Left ventricle myocardium inferior (tissue), 1 donor: ENCODE results near the gene TPH1. TPM values are rescaled to one million over a fixed set of nuclear protein-coding genes. Genes with fewer than 3 reads are reported as not detected.

Source experiments
- DNase-seq: peaks from one replicate; pipeline ENCODE4 v3.0.0-alpha.2; 2020
- H3K27ac ChIP-seq: fragments of 200-600 bp; replicated peaks from 2 replicates; pipeline ENCODE4 v1.8.0; 2021
- H3K27me3 ChIP-seq: fragments of 200-600 bp; 2 replicates; pipeline ENCODE4 v1.8.0; 2021; ENCODE audit warnings: low read depth
- H3K36me3 ChIP-seq: fragments of 200-600 bp; 2 replicates; pipeline ENCODE4 v1.8.0; 2021
- H3K4me1 ChIP-seq: fragments of 200-600 bp; 2 replicates; pipeline ENCODE4 v1.8.0; 2021
- H3K4me3 ChIP-seq: fragments of 200-600 bp; 2 replicates; pipeline ENCODE4 v1.8.0; 2021; ENCODE audit warnings: mild to moderate bottlenecking, moderate library complexity
- H3K9me3 ChIP-seq: fragments of 200-600 bp; replicated peaks from 2 replicates; pipeline ENCODE4 v1.8.0; 2021
- CTCF ChIP-seq: fragments of 200-600 bp; IDR thresholded peaks from 2 replicates; pipeline ENCODE4 v1.8.0; 2021; ENCODE audit warnings: antibody characterized with exemption, mild to moderate bottlenecking, borderline replicate concordance
- intact Hi-C: fragments of 100-400 bp; cut with micrococcal nuclease; formaldehyde crosslinking; loops from one replicate; pipeline ENCODE4 v1.11.0; 2022
- total RNA-seq: library from RNA; stranded (reverse); fragmentation: NEBNext Ultra II Directional; extraction: Animal tissue kit (Norgen Biotek cat#: 25700); gene quantifications from one replicate; pipeline ENCODE4 v1.2.1, GENCODE V29; 2021
- donor health status: DM: no; HTN: yes; CAD: no; lungs with severe emphysema.

The TPH1 gene
- total RNA-seq, 1 donor from 2014 or later = not detected

DNA sequence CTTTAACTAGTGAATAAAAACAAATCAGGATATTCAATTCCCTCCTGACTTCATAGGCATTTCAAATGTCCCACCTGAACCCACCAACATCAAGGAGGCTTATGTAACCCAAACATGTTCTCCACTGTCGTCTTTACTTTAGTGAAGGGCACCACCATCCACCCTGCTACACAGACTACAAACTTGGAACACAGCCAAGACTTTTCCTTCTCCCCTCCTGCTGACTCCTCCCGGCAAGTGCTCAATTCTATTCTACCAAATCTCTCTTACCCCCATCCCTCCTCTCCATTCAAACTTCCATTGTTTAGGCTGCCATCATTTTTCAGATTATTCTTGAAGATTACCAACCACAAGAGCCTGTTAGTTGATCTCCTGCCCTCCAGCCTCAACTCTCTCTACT, 35.5 kb upstream of the TPH1 start:
- no peak for DNase-seq
- no peak overlapping the region for H3K27ac ChIP-seq
- H3K9me3 ChIP-seq = no peaks in the 10 kb centered on the region
- H3K27me3 ChIP-seq = no peaks in the 10 kb centered on the region
- no peak for TF ChIP-seq CTCF
- intact Hi-C loops = no loop called here
- no peaks in the 10 kb centered on the region for H3K4me1 ChIP-seq
- H3K4me3 ChIP-seq = no peak overlapping the region
- peaks cover 62% of the 10 kb centered on the region for H3K36me3 ChIP-seq

DNA sequence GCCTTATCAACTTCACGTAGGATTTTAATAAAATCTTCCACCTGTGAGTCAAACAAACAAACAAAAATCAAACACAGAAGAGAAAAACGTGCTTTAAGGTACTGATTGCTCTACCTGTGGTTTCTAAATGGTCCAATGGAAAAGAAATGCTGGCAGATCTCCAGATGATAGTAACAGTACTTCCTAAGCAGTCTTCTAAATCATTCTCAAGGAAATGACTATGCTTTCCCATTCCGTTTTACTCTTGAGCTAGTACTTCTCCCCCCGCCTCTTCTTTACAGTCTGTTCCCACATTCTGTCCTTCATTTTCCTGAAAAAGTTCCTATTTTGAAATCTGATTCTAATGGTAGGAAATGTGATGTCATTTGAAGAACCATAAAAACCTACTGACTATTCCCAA, 34.4 kb upstream of the TPH1 start:
- no peak for DNase-seq
- H3K4me3 ChIP-seq = no peak overlapping the region
- intact Hi-C loops = no loop called here
- TF ChIP-seq CTCF = no peak
- H3K27ac ChIP-seq = no peak overlapping the region
- H3K4me1 ChIP-seq = no peaks in the 10 kb centered on the region
- H3K36me3 ChIP-seq = peaks cover 51% of the 10 kb centered on the region
- H3K9me3 ChIP-seq = no peaks in the 10 kb centered on the region
- H3K27me3 ChIP-seq = no peaks in the 10 kb centered on the region

DNA sequence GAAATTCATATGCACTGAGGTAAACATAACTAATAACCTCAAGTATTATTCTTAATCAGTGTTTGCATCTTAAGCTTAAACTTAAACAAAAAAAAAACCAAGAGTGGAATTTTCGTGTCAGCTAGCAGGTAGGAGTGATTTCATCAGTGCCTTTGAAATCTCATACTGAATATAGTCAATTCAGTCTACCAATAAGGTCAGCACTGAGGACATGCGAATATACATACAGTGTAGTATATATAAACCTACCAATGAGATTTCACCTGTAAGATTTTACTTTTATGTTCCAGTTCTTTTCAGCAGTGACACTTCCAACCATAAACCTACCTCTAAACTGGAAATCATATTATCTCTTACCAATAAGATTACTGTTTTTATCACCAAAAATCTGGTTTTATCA, 32.8 kb upstream of the TPH1 start:
- Histone ChIP-seq H3K4me1 (no peaks in the 10 kb centered on the region), H3K9me3 (no peaks in the 10 kb centered on the region), H3K27me3 (no peaks in the 10 kb centered on the region), H3K36me3 (peaks cover 38% of the 10 kb centered on the region), H3K4me3 (no peak overlapping the region), H3K27ac (no peak overlapping the region)
- DNase-seq = no peak
- intact Hi-C loops = no loop called here
- TF ChIP-seq CTCF = no peak

DNA sequence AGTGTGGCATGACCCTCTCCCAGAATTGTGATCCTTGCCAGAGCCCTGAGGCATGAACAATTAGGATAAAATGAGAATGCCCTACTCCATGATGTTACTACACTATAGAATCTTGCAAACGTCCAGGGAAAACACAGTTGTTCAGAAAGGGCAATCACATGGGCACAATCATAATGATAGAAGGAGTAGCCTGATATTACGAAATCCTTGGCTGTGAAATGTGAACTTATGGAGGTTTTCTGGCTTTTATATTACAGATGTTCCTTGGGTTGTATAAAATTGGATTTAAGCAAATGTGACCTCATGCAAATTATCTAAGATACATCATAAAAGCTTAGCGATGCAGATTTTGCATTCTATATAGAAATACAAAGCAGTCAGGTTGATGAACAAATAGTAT, 29.4 kb upstream of the TPH1 start:
- H3K4me1 ChIP-seq = no peaks in the 10 kb centered on the region
- no peaks in the 10 kb centered on the region for H3K27me3 ChIP-seq
- no peak overlapping the region for H3K27ac ChIP-seq
- peaks cover 13% of the 10 kb centered on the region for H3K36me3 ChIP-seq
- DNase-seq = no peak
- H3K9me3 ChIP-seq = no peaks in the 10 kb centered on the region
- intact Hi-C loops = no loop called here
- no peak overlapping the region for H3K4me3 ChIP-seq
- TF ChIP-seq CTCF = no peak

- H3K9me3 ChIP-seq = no peaks in the 10 kb centered on the region
- no peaks in the 10 kb centered on the region for H3K4me1 ChIP-seq
- intact Hi-C loops = no loop called here
- H3K36me3 ChIP-seq = no peaks in the 10 kb centered on the region
- no peak for DNase-seq
- no peaks in the 10 kb centered on the region for H3K27me3 ChIP-seq
- H3K4me3 ChIP-seq = no peak overlapping the region
- no peak overlapping the region for H3K27ac ChIP-seq
- no peak for TF ChIP-seq CTCF
Observed at GRCh38 chr11:18071098-18071705, 25.1 kb upstream of the TPH1 start.
